ENCODE results near the gene DBNL.
"Not testable (repeated sequence)": the region's sequence is repeated elsewhere in the genome, so short reads cannot be mapped to it uniquely, and the experiment has no call there.

GRCh38 chr7:44040493-44040891, 4.0 kb upstream of the DBNL start:
- TF ChIP-seq POLR2A, POLR2AphosphoS5 (IDR thresholded peaks at IDR 0.05; ENCODE audit: low read depth, low read length): not testable (repeated sequence)
